ENCODE results near the gene SEC16A. TPM values are rescaled to one million over a fixed set of nuclear protein-coding genes. Genes with fewer than 3 reads are reported as not detected.

SEC16A gene
- total RNA-seq, 1 experiment from 2014 or later, result 56.4 TPM

GRCh38 chr9:136392538-136393449 lies 90.0 kb downstream of the SEC16A start:
- Histone ChIP-seq H4K8ac (replicated peaks; ENCODE audit: insufficient read length, low read depth, low read length) (no peak overlapping the region), H3K18ac (ENCODE audit: insufficient read length, low read depth, low read length) (no peak overlapping the region), H2AFZ (ENCODE audit: low read length) (no peak overlapping the region), H3K27ac (ENCODE audit: insufficient read length, low read depth, low read length) (no peak overlapping the region), H3K14ac (ENCODE audit: insufficient read depth, low read length) (no peak overlapping the region), H2BK12ac (ENCODE audit: insufficient read length, low read depth, low read length) (no peak overlapping the region), H3K4ac (ENCODE audit: low read depth, low read length) (no peak overlapping the region), H3K4me2 (ENCODE audit: insufficient read depth, insufficient read length, low read length) (no peak overlapping the region), H3K4me1 (ENCODE audit: insufficient read depth, low read length) (no peaks in the 10 kb centered on the region), H2BK20ac (ENCODE audit: low read depth, low read length, poor library complexity, severe bottlenecking) (no peak overlapping the region), H2BK120ac (ENCODE audit: low read depth, low read length, poor library complexity, severe bottlenecking) (no peak overlapping the region), H3T11ph (ENCODE audit: low read length) (no peak overlapping the region), H3K23me2 (ENCODE audit: insufficient read length, low read depth, low read length, poor library complexity, severe bottlenecking) (no peaks in the 10 kb centered on the region), H3K56ac (ENCODE audit: insufficient read length, low read depth, low read length) (no peak overlapping the region), H2AK5ac (ENCODE audit: insufficient read length, low read length) (no peak overlapping the region), H3K9ac (ENCODE audit: extremely low read depth, insufficient read length, low read length) (no peak overlapping the region), H3K23ac (ENCODE audit: insufficient read length, low read depth, low read length) (no peak overlapping the region), H3K79me2 (ENCODE audit: insufficient read depth, low read length) (no peaks in the 10 kb centered on the region), H2BK15ac (ENCODE audit: low read depth, low read length) (no peak overlapping the region), H2BK5ac (ENCODE audit: insufficient read length, low read length) (no peak overlapping the region), H3K9me3 (ENCODE audit: control insufficient read depth, low read depth, low read length) (no peaks in the 10 kb centered on the region), H4K5ac (ENCODE audit: insufficient read length, low read depth, low read length) (no peak overlapping the region), H4K91ac (ENCODE audit: insufficient read length, low read depth, low read length) (no peak overlapping the region), H3K27me3 (ENCODE audit: insufficient read depth, low read length) (no peaks in the 10 kb centered on the region), H3K79me1 (ENCODE audit: insufficient read depth, low read depth, low read length, poor library complexity, severe bottlenecking) (no peaks in the 10 kb centered on the region), H4K20me1 (ENCODE audit: control insufficient read depth, insufficient read depth, insufficient read length) (no peaks in the 10 kb centered on the region)
- peaks cover 46 to 75% (median 74%) of the 10 kb centered on the region in 3 experiments; a peak in 6 of 7 replicates for H3K36me3 Mint-ChIP-seq (ENCODE audit: insufficient read depth in 1 of 3, low read depth in 3 of 3)
- no peak for DNase-seq
- H3K4me3 Mint-ChIP-seq, result no peak overlapping the region
- no CpG with 5 or more reads among the region's 21 CpGs for WGBS (ENCODE audit: extremely low coverage, insufficient read length, low lambda C conversion rate)
- TF ChIP-seq CTCF (conservative IDR thresholded peaks at IDR 0.05), result no peak
- no peak overlapping the region for H3K27ac Mint-ChIP-seq
- no peaks in the 10 kb centered on the region for H3K4me1 Mint-ChIP-seq
- no peaks in the 10 kb centered on the region for H3K9me3 Mint-ChIP-seq
- no peaks in the 10 kb centered on the region for H3K27me3 Mint-ChIP-seq (ENCODE audit: low read depth)
